Mammary epithelial cell (primary cell): ENCODE measurements around the gene NAALADL1.

Source experiments
- EZH2 ChIP-seq: IDR thresholded peaks from 2 replicates; pipeline ENCODE4 v1.6.1; 2012; ENCODE audit warnings: low read length, inconsistent platforms, borderline replicate concordance
- TF ChIP-seq, protein P1 (sequence below), 2 donors: IDR thresholded peaks in 1 of 2; conservative IDR thresholded peaks in 1 of 2; 2 replicates each; pipeline ENCODE4 v1.5.1; 2011 to 2012; ENCODE audit warnings: inconsistent platforms in 2 of 2, low read length in 2 of 2, mild to moderate bottlenecking in 2 of 2, control low read depth in 1 of 2, low read depth in 1 of 2; ENCODE audit not compliant: insufficient read depth in 1 of 2; ENCODE audit errors: extremely low read depth in 1 of 2

DNA sequence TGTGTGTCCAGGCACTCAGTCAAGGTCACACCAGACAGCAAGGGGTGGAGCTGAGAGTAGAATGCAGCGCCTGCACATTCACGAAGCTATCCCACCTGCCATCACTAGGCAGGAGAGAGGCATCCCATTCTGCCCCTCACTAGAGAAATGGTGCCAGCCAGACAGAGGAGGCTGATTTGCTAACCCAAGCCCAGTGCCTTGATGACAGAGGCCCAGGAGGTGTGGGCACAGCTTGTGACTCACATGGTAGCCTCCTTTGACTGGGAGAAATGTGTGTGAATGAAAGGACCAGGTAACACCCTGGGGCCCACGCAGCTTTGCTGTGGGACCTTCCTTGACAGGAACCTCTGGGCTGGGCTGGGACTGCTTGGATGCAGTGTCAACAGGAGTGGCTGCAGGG, 5.2 kb upstream of the NAALADL1 start:
- TF ChIP-seq, protein P1, sequence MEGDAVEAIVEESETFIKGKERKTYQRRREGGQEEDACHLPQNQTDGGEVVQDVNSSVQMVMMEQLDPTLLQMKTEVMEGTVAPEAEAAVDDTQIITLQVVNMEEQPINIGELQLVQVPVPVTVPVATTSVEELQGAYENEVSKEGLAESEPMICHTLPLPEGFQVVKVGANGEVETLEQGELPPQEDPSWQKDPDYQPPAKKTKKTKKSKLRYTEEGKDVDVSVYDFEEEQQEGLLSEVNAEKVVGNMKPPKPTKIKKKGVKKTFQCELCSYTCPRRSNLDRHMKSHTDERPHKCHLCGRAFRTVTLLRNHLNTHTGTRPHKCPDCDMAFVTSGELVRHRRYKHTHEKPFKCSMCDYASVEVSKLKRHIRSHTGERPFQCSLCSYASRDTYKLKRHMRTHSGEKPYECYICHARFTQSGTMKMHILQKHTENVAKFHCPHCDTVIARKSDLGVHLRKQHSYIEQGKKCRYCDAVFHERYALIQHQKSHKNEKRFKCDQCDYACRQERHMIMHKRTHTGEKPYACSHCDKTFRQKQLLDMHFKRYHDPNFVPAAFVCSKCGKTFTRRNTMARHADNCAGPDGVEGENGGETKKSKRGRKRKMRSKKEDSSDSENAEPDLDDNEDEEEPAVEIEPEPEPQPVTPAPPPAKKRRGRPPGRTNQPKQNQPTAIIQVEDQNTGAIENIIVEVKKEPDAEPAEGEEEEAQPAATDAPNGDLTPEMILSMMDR (conservative IDR thresholded peaks at IDR 0.05 in 1 of 2, IDR thresholded peaks at IDR 0.05 in 1 of 2; ENCODE audit: extremely low read depth in 1 of 2, insufficient read depth in 1 of 2, low read depth in 1 of 2, low read length in 2 of 2) = no peak
- no peak for TF ChIP-seq EZH2
